Measurements from ENCODE around the gene ENTPD1. TPM values are rescaled to one million over a fixed set of nuclear protein-coding genes. Genes with fewer than 3 reads are reported as not detected.

ENTPD1 gene
- total and polyA plus RNA-seq, 10 of the 15 experiments (the other 5 are each of a cell fraction or from before 2014, with no cell fraction given), result 110 to 413 (median 161) TPM

GRCh38 chr10:95788830-95789229, 32.9 kb downstream of the ENTPD1 start:
- intact Hi-C loops (cut with micrococcal nuclease; ENCODE audit: unreplicated experiment), result loop anchor here (10.0 kb wide), 1 partner anchor 486 kb away; the partner anchor contains the start of gene BLNK
- Histone ChIP-seq H3K27me3 (replicated peaks in 1 of 2; ENCODE audit: control insufficient read depth in 2 of 2, insufficient read depth in 2 of 2, low read length in 1 of 2) (no peaks in the 10 kb centered on the region), H3K4me3 (no peak overlapping the region), H3K4me2 (ENCODE audit: control insufficient read depth, insufficient read depth) (no peak overlapping the region), H3K27ac (ENCODE audit: control insufficient read depth, insufficient read depth) (peak overlapping the region; percentile 32; the same call in 1 of the 2 replicates), H4K20me1 (ENCODE audit: control insufficient read depth, insufficient read depth) (no peaks in the 10 kb centered on the region), H3K4me1 (ENCODE audit: control insufficient read depth, insufficient read depth, low read length) (peaks cover 90% of the 10 kb centered on the region), H2AFZ (ENCODE audit: control insufficient read depth, low read depth, low read length) (no peak overlapping the region), H3K36me3 (ENCODE audit: control insufficient read depth in 2 of 2, insufficient read depth in 2 of 2, low read length in 1 of 2) (peaks cover 5 to 9% of the 10 kb centered on the region in 2 experiments; a peak in 3 of 4 replicates), H3K9me3 (replicated peaks; ENCODE audit: control insufficient read depth, insufficient read depth, low read length) (no peaks in the 10 kb centered on the region), H3K79me2 (ENCODE audit: control insufficient read depth, insufficient read depth, low read length) (peaks cover 100% of the 10 kb centered on the region), H3K9ac (ENCODE audit: control insufficient read depth, insufficient read depth, low read length) (no peak overlapping the region)
- BruUV-seq (replicated peaks), result no TSS peak
- ChIA-PET POLR2A (interaction anchor here (1.2 to 18.6 kb wide), 4 partner anchors 30 to 95 kb away, joined by 5 to 451 read pairs (median 64); partner anchors contain the start of genes ENTPD1 and TCTN3), SMC1A (ENCODE audit: uncharacterized antibody, unreplicated experiment) (interaction anchor here (3.2 to 27.8 kb wide), 4 partner anchors 29 to 94 kb away, joined by 19 to 795 read pairs (median 290); partner anchors contain the start of genes ENTPD1 and TCTN3), CTCF (interaction anchor here (1.9 to 3.5 kb wide), 3 partner anchors 32 to 95 kb away, joined by 5 to 23 read pairs (median 11); partner anchors contain the start of genes ENTPD1 and TCTN3), RAD21 (ENCODE audit: unreplicated experiment) (interaction anchor here (1.7 to 9.6 kb wide), 6 partner anchors 22 to 95 kb away, joined by 3 to 141 read pairs (median 73); partner anchors contain the start of genes ENTPD1 and TCTN3)
- in situ Hi-C loops (cut with MboI), result no loop called here
- no peak for FAIRE-seq
- WGBS (ENCODE audit: insufficient coverage, insufficient replicate concordance, low lambda C conversion rate, missing lambda C conversion rate), result 79% methylated on average over 2 of the region's 2 CpGs
- TF ChIP-seq HDAC2 (IDR thresholded peaks at IDR 0.05) (no peak), ZSCAN29 (IDR thresholded peaks at IDR 0.05) (no peak), POU2F2 (IDR thresholded peaks at IDR 0.05; ENCODE audit: borderline replicate concordance, low read depth, low read length) (no peak), RBBP5 (conservative IDR thresholded peaks at IDR 0.05) (no peak), WRNIP1 (IDR thresholded peaks at IDR 0.05; ENCODE audit: borderline replicate concordance, low read depth, low read length) (no peak), RAD51 (IDR thresholded peaks at IDR 0.05) (no peak), SUPT20H (IDR thresholded peaks at IDR 0.05; ENCODE audit: borderline replicate concordance, control insufficient read depth, low read depth, low read length) (no peak), CHD4 (IDR thresholded peaks at IDR 0.05) (no peak), CHD2 (IDR thresholded peaks at IDR 0.05; ENCODE audit: borderline replicate concordance, low read depth, low read length) (no peak), SMC3 (IDR thresholded peaks at IDR 0.05; ENCODE audit: borderline replicate concordance, low read length) (no peak), GATAD2B (conservative IDR thresholded peaks at IDR 0.05; ENCODE audit: low read depth) (no peak), ZBTB4 (CRISPR knock-in tag; IDR thresholded peaks at IDR 0.05) (no peak), SPI1 (IDR thresholded peaks at IDR 0.05; ENCODE audit: borderline replicate concordance, insufficient read depth, low read depth, low read length) (no peak), STAT3 (IDR thresholded peaks at IDR 0.05; ENCODE audit: low read depth, low read length) (no peak)
- DNase-seq (ENCODE audit: low read depth, low spot score), result no peak
- ATAC-seq, result no peak
